22Rv1 (cell line): ENCODE measurements around the gene ADGRB3.

ENCODE experiments used
- CTCF ChIP-seq: fragments of 450-650 bp; IDR thresholded peaks from 2 replicates; pipeline ENCODE4 v1.5.1; 2017; ENCODE audit warnings: mild to moderate bottlenecking
- ZFX ChIP-seq: fragments of 450-650 bp; IDR thresholded peaks from 2 replicates; pipeline ENCODE4 v1.6.1; 2017; ENCODE audit warnings: antibody characterized with exemption, borderline replicate concordance

- no peak for TF ChIP-seq CTCF
- TF ChIP-seq ZFX, result no peak
These were observed 6.1 kb downstream of the ADGRB3 start for GRCh38 chr6:68641172-68641571.
